Vagina (tissue), 2 donors: Measurements from ENCODE around the gene PRSS53. TPM values are rescaled to one million over a fixed set of nuclear protein-coding genes. Genes with fewer than 3 reads are reported as not detected.

Experiments
- DNase-seq, 2 donors: peaks; one replicate each; pipeline ENCODE4 v3.0.0-alpha.2; 2017; ENCODE audit errors: extremely low spot score in 2 of 2
- H3K27ac ChIP-seq: fragments of 200-600 bp; sonication (generic); one replicate; pipeline ENCODE4 v1.5.1; 2019
- H3K27me3 ChIP-seq: fragments of 200-600 bp; sonication (generic); one replicate; pipeline ENCODE4 v1.5.1; 2019
- H3K36me3 ChIP-seq, 2 donors: fragments of 200-600 bp; sonication (generic); one replicate each; pipeline ENCODE4 v1.5.1; 2017 to 2019
- H3K4me1 ChIP-seq: fragments of 200-600 bp; sonication (generic); one replicate; pipeline ENCODE4 v1.5.1; 2019
- H3K4me3 ChIP-seq, 2 donors: fragments of 200-600 bp; sonication (generic); 1 replicate in 1 of 2; 2 replicates in 1 of 2; pipeline ENCODE4 v1.5.1; 2016 to 2019
- H3K9me3 ChIP-seq: fragments of 200-600 bp; sonication (generic); one replicate; pipeline ENCODE4 v1.5.1; 2019
- CTCF ChIP-seq, 3 experiments: fragments of 450-650 bp in 2 of 3; fragments of 200-600 bp in 1 of 3; sonication (generic) in 1 of 3; IDR thresholded peaks; one replicate each; pipeline ENCODE4 v1.5.1; 2017 to 2019; ENCODE audit warnings: antibody characterized with exemption in 3 of 3, mild to moderate bottlenecking in 2 of 3, moderate library complexity in 2 of 3
- POLR2A ChIP-seq, 2 donors: fragments of 450-650 bp; IDR thresholded peaks; one replicate each; pipeline ENCODE4 v1.6.1; 2017; ENCODE audit warnings: antibody characterized with exemption in 2 of 2, mild to moderate bottlenecking in 2 of 2, moderate library complexity in 2 of 2
- POLR2AphosphoS5 ChIP-seq, 2 donors: sonication (generic); formaldehyde crosslinking; IDR thresholded peaks; one replicate each; pipeline ENCODE4 v1.9.0; 2017; ENCODE audit warnings: antibody characterized with exemption in 2 of 2, mild to moderate bottlenecking in 2 of 2, low read depth in 1 of 2; ENCODE audit not compliant: insufficient read depth in 1 of 2
- intact Hi-C: fragments of 100-400 bp; cut with DNase I; formaldehyde crosslinking; loops from one replicate; pipeline ENCODE4 v1.15.1; 2023
- total RNA-seq: library from RNA; depleted of rRNA; stranded (reverse); fragments of >200 nt; gene quantifications from one replicate; pipeline ENCODE4 v1.2.3, GENCODE V29; 2016

PRSS53 gene
- total RNA-seq, 1 donor from 2014 or later = 2.0 TPM

DNA sequence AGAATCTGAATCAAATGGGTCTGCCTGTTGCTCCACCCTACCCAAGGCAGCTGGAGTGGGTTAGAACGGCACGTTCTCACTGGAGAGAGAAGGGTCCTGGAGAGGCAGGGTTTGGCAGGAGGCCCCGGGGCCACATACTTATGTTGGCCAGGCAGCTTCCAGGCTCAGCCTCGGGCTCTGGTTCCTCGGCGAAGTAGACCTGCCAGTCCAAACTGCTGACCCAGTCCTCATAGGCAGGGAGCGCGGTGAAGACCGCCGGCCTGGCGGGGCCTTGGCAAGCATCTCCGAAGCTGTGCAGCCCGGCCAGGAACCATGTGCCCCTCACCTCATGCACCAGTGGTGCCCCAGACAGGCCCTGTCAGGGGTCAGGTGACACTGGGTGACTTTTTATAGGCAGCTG lies 4.8 kb downstream of the PRSS53 start:
- Histone ChIP-seq H3K36me3 (peaks cover 0 to 59% of the 10 kb centered on the region in 2 donors), H3K27ac (no peak overlapping the region), H3K27me3 (no peaks in the 10 kb centered on the region), H3K4me3 (no peak overlapping the region), H3K4me1 (peaks cover 13% of the 10 kb centered on the region), H3K9me3 (no peaks in the 10 kb centered on the region)
- intact Hi-C loops = loop anchor here (5.0 to 10.0 kb wide), 2 partner anchors 52 to 61 kb away; partner anchors contain the start of gene STX4
- TF ChIP-seq POLR2AphosphoS5 (IDR thresholded peaks at IDR 0.05; ENCODE audit: insufficient read depth in 1 of 2, low read depth in 1 of 2) (no peak), POLR2A (IDR thresholded peaks at IDR 0.05) (no peak), CTCF (IDR thresholded peaks at IDR 0.05) (no peak)
- no peak for DNase-seq

DNA sequence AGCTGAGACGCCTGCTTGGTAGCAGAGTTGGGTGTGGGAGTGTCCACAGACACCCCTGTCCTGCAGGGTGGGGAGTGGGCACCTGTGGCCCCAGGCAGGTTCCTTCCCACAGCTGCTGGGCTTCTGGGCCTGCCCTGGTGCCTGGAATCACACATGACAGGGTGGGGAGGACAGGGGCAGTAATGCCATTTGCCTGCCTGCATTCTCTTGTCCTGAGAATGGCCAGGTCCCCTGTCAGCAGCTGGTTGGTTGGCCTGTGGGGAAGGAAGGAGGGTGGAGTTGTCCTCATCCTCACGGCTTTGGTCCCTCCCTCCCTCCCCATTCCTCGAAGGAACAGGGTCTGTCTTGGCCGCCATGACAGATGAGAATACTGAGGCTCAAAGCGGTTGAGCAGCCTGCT lies 5.2 kb downstream of the PRSS53 start:
- DNase-seq = no peak
- TF ChIP-seq POLR2AphosphoS5 (IDR thresholded peaks at IDR 0.05; ENCODE audit: insufficient read depth in 1 of 2, low read depth in 1 of 2) (no peak), POLR2A (IDR thresholded peaks at IDR 0.05) (no peak), CTCF (IDR thresholded peaks at IDR 0.05) (no peak)
- no peaks in the 10 kb centered on the region for H3K9me3 ChIP-seq
- peaks cover 0 to 63% of the 10 kb centered on the region in 2 donors for H3K36me3 ChIP-seq
- H3K4me3 ChIP-seq = no peak overlapping the region
- no peaks in the 10 kb centered on the region for H3K27me3 ChIP-seq
- no peak overlapping the region for H3K27ac ChIP-seq
- intact Hi-C loops = loop anchor here (5.0 to 10.0 kb wide), 2 partner anchors 51 to 61 kb away; partner anchors contain the start of gene STX4
- peaks cover 13% of the 10 kb centered on the region for H3K4me1 ChIP-seq

GRCh38 chr16:31083081-31083480 lies 5.7 kb downstream of the PRSS53 start:
- H3K36me3 ChIP-seq = peaks cover 0 to 68% of the 10 kb centered on the region in 2 donors
- no peak for DNase-seq
- no peak overlapping the region for H3K27ac ChIP-seq

DNA sequence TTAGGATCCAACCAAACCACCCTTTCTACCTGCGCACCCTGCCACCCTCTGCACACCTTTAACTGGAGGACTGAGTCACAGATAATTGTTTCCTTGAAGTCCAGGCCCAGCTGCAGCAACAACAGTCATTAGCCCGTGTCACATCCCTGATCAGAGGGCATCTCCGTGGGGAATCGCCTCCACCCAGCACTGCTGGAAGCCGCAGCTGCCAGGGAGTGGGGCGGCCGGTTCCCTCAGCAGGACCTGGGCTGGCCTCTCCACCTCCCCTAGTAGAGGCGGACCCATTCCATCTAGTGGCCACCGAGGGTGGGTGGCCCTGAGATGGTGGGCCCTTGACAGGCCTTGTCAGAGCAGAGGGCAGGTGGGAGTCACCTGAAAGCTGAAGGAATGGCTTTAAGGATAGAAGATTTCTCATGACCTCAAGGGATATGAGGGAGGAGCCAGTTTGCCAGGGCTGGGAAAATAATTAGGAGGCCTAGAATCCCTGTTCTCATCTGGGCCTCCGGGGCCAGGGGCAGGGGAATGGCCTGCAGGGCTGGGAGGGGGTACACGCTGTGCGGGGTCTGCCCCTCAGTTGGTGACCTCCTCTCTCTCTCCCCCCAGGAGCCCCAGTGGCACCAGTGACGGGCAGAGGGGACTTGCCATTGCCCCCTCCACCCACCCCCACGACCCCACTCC lies 6.2 kb downstream of the PRSS53 start:
- no peak for TF ChIP-seq CTCF (IDR thresholded peaks at IDR 0.05)
- TF ChIP-seq POLR2AphosphoS5 (IDR thresholded peaks at IDR 0.05; ENCODE audit: insufficient read depth in 1 of 2, low read depth in 1 of 2) = no peak
- TF ChIP-seq POLR2A (IDR thresholded peaks at IDR 0.05) = no peak
- no peak overlapping the region for H3K4me3 ChIP-seq
- intact Hi-C loops = loop anchor here (5.0 to 10.0 kb wide), 2 partner anchors 50 to 62 kb away; partner anchors contain the start of gene STX4
- peaks cover 13% of the 10 kb centered on the region for H3K4me1 ChIP-seq
- no peak overlapping the region for H3K27ac ChIP-seq
- no peaks in the 10 kb centered on the region for H3K27me3 ChIP-seq
- H3K9me3 ChIP-seq = no peaks in the 10 kb centered on the region
- peaks cover 0 to 72% of the 10 kb centered on the region in 2 donors for H3K36me3 ChIP-seq
- no peak for DNase-seq

More at GRCh38 chr16:31083081-31083480, 5.7 kb downstream of the PRSS53 start:
- intact Hi-C loops = loop anchor here (5.0 to 10.0 kb wide), 2 partner anchors 51 to 62 kb away; partner anchors contain the start of gene STX4
- Histone ChIP-seq H3K9me3 (no peaks in the 10 kb centered on the region), H3K27me3 (no peaks in the 10 kb centered on the region), H3K4me3 (no peak overlapping the region), H3K4me1 (peaks cover 13% of the 10 kb centered on the region)
- TF ChIP-seq CTCF (IDR thresholded peaks at IDR 0.05) (no peak), POLR2A (IDR thresholded peaks at IDR 0.05) (no peak), POLR2AphosphoS5 (IDR thresholded peaks at IDR 0.05; ENCODE audit: insufficient read depth in 1 of 2, low read depth in 1 of 2) (no peak)
